HepG2 (cell line): ENCODE results near the gene CLIP2. TPM values are rescaled to one million over a fixed set of nuclear protein-coding genes. Genes with fewer than 3 reads are reported as not detected.

Experiments used
- BCL6 ChIP-seq: IDR thresholded peaks from 2 replicates; pipeline ENCODE4 v1.6.1; 2016; ENCODE audit warnings: missing genetic modification reagents, missing compliant biosample characterization
- CTCF ChIP-seq: sonication (generic); formaldehyde crosslinking; IDR thresholded peaks from 2 replicates; pipeline ENCODE4 v1.5.0; 2020; ENCODE audit warnings: mild to moderate bottlenecking, missing genetic modification reagents, moderate library complexity
- FOXJ3 ChIP-seq: sonication (generic); formaldehyde crosslinking; IDR thresholded peaks from 2 replicates; pipeline ENCODE4 v1.4.0; 2020; ENCODE audit warnings: missing genetic modification reagents, mild to moderate bottlenecking, borderline replicate concordance
- IKZF4 ChIP-seq: sonication (generic); formaldehyde crosslinking; IDR thresholded peaks from 2 replicates; pipeline ENCODE4 v1.5.1; 2020; ENCODE audit warnings: borderline replicate concordance, mild to moderate bottlenecking, low read depth, missing genetic modification reagents; ENCODE audit errors: not compliant biosample characterization
- JUN ChIP-seq: sonication (generic); formaldehyde crosslinking; IDR thresholded peaks from 2 replicates; pipeline ENCODE4 v1.4.0; 2020; ENCODE audit warnings: mild to moderate bottlenecking, missing genetic modification reagents
- KIAA2018 ChIP-seq: sonication (generic); formaldehyde crosslinking; IDR thresholded peaks from 2 replicates; pipeline ENCODE4 v1.5.0; 2020; ENCODE audit warnings: mild to moderate bottlenecking, missing genetic modification reagents, borderline replicate concordance
- NRL ChIP-seq: sonication (generic); formaldehyde crosslinking; IDR thresholded peaks from 2 replicates; pipeline ENCODE4 v1.5.0; 2020; ENCODE audit warnings: missing genetic modification reagents, mild to moderate bottlenecking, moderate library complexity, borderline replicate concordance
- ZNF230 ChIP-seq: sonication (generic); formaldehyde crosslinking; IDR thresholded peaks from 2 replicates; pipeline ENCODE4 v1.4.0; 2020; ENCODE audit warnings: mild to moderate bottlenecking, missing genetic modification reagents
- ZNF276 ChIP-seq: sonication (generic); formaldehyde crosslinking; IDR thresholded peaks from 2 replicates; pipeline ENCODE4 v1.4.0; 2020; ENCODE audit warnings: mild to moderate bottlenecking, low read depth, missing genetic modification reagents
- ZNF354B ChIP-seq: sonication (generic); formaldehyde crosslinking; IDR thresholded peaks from 2 replicates; pipeline ENCODE4 v1.8.0; 2022; ENCODE audit warnings: mild to moderate bottlenecking, missing genetic modification reagents
- ZNF512 ChIP-seq: sonication (generic); formaldehyde crosslinking; IDR thresholded peaks from 2 replicates; pipeline ENCODE4 v1.4.0; 2020; ENCODE audit warnings: mild to moderate bottlenecking, missing genetic modification reagents
- ZNF605 ChIP-seq: sonication (generic); formaldehyde crosslinking; IDR thresholded peaks from 2 replicates; pipeline ENCODE4 v1.8.0; 2022; ENCODE audit warnings: mild to moderate bottlenecking, missing genetic modification reagents
- ZNF878 ChIP-seq: sonication (generic); formaldehyde crosslinking; IDR thresholded peaks from 2 replicates; pipeline ENCODE4 v1.8.1; 2023; ENCODE audit warnings: mild to moderate bottlenecking, missing genetic modification reagents, moderate library complexity
- ZNF891 ChIP-seq: sonication (generic); formaldehyde crosslinking; IDR thresholded peaks from 2 replicates; pipeline ENCODE4 v1.5.0; 2020; ENCODE audit warnings: mild to moderate bottlenecking, missing genetic modification reagents
- polyA plus RNA-seq, 8 experiments: library from polyadenylated mRNA; depleted of rRNA in 3 of 8; stranded (reverse) in 7 of 8; unstranded in 1 of 8; fragments of >200 nt; fragmentation: Illumina TruSeq in 4 of 8; extraction: Trizol in 4 of 8; gene quantifications; 2 replicates each; pipeline versions ENCODE4 v1.2.1 to v1.2.3, GENCODE V29; 2011 to 2016; ENCODE audit warnings: low read depth in 4 of 8, missing spikeins in 1 of 8, mixed read lengths in 1 of 8; ENCODE audit not compliant: insufficient read depth in 1 of 8
- total RNA-seq, 5 experiments: library from RNA; depleted of rRNA; stranded (reverse); fragments of >200 nt; fragmentation: Illumina TruSeq; extraction: Trizol; gene quantifications; 2 replicates each; pipeline ENCODE4 v1.2.3, GENCODE V29; 2016; ENCODE audit warnings: low read depth in 1 of 5

CLIP2 gene
- total and polyA plus RNA-seq, 2 of the 13 experiments (the other 11 are each of a cell fraction or from before 2014, with no cell fraction given) = 6.5 to 17.4 TPM

- TF ChIP-seq ZNF276 (CRISPR knock-in tag) = no peak
- TF ChIP-seq FOXJ3 (CRISPR knock-in tag) = no peak
- TF ChIP-seq BCL6 (CRISPR knock-in tag) = no peak
- TF ChIP-seq CTCF = no peak
- TF ChIP-seq NRL (CRISPR knock-in tag) = no peak
- TF ChIP-seq ZNF512 (CRISPR knock-in tag) = no peak
- TF ChIP-seq KIAA2018 = no peak
- no peak for TF ChIP-seq ZNF230 (CRISPR knock-in tag)
- TF ChIP-seq ZNF354B (CRISPR knock-in tag) = no peak
- TF ChIP-seq ZNF891 (CRISPR knock-in tag) = no peak
- TF ChIP-seq ZNF605 (CRISPR knock-in tag) = no peak
- TF ChIP-seq IKZF4 (CRISPR knock-in tag) = no peak
- TF ChIP-seq JUN = no peak
- no peak for TF ChIP-seq ZNF878 (CRISPR knock-in tag)
Observed at GRCh38 chr7:74454021-74454924, 165.1 kb downstream of the CLIP2 start (continued).
